ENCODE measurements around the gene CA9.

Gene CA9

DNA sequence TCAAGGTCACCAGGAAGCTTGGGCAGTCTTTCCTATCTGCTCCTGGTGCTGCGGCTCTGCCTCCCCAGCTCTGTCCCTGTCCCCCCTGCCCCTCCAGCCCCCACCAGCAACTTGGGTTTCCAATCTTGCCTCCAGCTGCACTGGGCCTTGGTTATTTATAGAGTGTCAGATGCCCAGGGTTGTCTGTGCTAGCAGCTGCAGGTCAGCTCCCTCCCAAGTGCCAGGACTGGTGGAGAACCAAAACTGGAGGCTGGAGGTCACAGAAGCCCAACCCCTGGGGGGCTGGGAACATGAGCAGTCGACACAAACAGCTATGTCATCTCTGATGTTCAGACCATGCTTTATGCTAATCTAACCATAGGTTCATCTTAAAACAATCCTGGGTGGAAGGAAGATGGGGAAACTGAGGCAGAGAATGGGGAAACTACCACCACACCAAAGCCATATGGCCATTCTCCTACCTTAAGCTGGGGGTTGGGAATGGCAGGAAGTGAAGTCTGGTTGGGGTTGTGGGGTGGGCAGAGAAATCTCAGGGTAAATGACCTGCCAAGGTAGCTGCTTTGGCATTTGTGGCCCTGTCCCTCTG is 14.3 kb downstream of the CA9 start:
- Histone ChIP-seq H3K27ac (ENCODE audit: low read depth, low read length) (no peak overlapping the region), H3K27me3 (ENCODE audit: insufficient read depth, low read length) (no peaks in the 10 kb centered on the region), H3K9ac (ENCODE audit: low read depth, low read length) (peak overlapping the region; percentile 85; the same call in 1 of the 2 replicates), H3K9me3 (ENCODE audit: insufficient read depth, low read depth, low read length) (no peaks in the 10 kb centered on the region), H3K36me3 (ENCODE audit: insufficient read depth, low read length) (peaks cover 49% of the 10 kb centered on the region), H3K4me3 (ENCODE audit: low read length) (peak overlapping the region; percentile 77), H3K4me1 (ENCODE audit: insufficient read depth, low read length) (peaks cover 9% of the 10 kb centered on the region)
- WGBS: 95% methylated on average over 2 of the region's 2 CpGs

DNA sequence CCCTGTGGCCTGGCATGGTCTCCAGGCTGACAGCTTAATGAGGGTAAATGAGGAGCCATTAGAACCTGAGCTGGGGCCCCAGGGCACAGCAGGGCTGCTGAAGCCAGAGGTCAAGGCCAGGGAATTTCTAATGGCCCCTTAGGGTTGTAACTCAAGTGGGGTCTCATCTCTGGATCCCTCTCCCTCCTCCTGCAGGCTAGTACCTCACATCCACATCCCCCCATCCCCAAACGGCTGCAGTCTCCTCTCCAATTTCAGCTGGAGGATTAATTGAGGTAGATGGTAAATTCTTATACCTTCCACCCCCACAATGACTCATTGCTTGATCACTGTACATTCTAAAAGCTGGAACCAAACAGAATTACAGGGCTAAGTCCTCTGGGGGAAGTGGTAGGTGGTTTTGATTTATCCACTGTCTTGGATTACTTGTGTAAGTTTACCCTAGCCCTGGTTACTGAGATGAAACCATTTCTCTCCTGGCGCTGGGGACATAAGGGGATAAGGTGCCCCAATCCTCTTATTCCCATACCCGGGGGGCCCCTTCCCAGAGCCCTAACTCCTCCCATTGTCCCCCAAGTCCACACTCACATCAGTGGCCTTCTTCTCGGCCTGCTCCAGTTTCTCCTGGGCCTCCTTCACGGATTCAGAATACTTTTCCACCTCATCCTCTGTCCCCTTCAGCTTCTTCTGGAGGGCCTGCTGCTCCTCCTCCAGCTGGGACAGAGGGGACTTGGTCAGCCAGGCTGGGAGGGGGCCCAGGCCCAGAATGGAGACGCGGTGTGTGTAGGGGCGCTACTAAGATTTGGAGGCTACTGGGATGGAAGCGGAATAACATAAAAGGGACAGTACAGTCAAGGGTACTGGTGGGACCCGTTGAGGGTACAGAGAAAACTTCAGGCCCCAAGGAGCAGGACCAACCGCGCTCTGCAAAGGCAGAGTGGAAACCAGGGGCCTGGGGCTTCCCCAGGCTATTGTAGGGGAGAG is 15.1 kb downstream of the CA9 start:
- Histone ChIP-seq H3K9ac (ENCODE audit: low read depth, low read length) (peak overlapping the region; percentile 85), H3K36me3 (ENCODE audit: insufficient read depth, low read length) (peaks cover 41% of the 10 kb centered on the region), H3K4me1 (ENCODE audit: insufficient read depth, low read length) (peaks cover 9% of the 10 kb centered on the region)

DNA sequence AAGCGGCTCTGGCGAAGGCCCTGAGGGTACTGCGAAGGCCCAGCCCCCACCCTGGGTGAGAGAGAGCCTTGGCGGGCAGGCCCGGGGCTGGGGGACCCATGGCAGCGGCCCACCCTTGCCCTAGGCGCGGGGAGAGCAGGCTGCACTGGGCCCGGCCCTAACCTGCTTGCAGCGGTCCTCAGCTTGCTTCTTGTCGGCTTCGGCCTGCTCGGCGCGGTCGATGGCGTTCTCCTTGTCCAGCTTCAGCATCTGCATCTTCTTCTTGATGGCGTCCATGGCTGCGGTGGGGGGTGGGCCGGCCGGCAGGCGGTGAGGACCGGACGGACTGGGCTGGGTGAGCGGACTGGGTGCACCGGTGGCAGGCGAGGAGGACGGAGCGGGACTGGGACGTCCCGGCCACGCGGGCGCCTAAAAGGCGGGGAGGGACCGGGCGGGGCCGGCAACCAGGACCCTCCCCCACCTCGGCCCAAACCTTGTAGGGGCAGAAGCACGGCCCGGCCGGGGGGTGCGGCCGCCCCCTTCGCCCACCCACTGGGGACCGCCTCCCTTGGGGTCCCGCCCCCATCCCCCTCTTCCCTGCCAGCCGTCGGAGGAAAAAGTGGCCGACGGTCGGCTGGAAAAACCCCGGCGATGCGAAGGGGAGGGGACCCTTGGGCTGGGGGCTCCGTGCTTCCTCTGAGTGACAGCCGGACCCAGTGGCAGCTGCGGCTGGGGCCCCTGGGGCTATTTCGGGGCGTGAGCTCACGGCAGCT is 16.0 kb downstream of the CA9 start, which contains the start of gene TPM2:
TSS of gene TPM2 (minus strand) at position 384 of the 752 bp plus-strand sequence. CDS start at position 276, 108 bp downstream.
- H3K27ac ChIP-seq (ENCODE audit: low read depth, low read length): peak within 1 kb of the TSS; percentile 85
- peak within 1 kb of the TSS; percentile 85 for H3K9ac ChIP-seq (ENCODE audit: low read depth, low read length)
- under 1% methylated on average over 61 of the region's 61 CpGs for WGBS
- peaks cover 33% of the 10 kb centered on the region for H3K36me3 ChIP-seq (ENCODE audit: insufficient read depth, low read length)
- no peaks in the 10 kb centered on the region for H3K9me3 ChIP-seq (ENCODE audit: insufficient read depth, low read depth, low read length)
- H3K27me3 ChIP-seq (ENCODE audit: insufficient read depth, low read length): no peaks in the 10 kb centered on the region
- H3K4me1 ChIP-seq (ENCODE audit: insufficient read depth, low read length): peaks cover 9% of the 10 kb centered on the region
- H3K4me3 ChIP-seq (ENCODE audit: low read length): peak within 1 kb of the TSS; percentile 77

More for the DNA sequence above, 15.1 kb downstream of the CA9 start:
- Histone ChIP-seq H3K27me3 (ENCODE audit: insufficient read depth, low read length) (no peaks in the 10 kb centered on the region), H3K27ac (ENCODE audit: low read depth, low read length) (peak overlapping the region; percentile 85), H3K9me3 (ENCODE audit: insufficient read depth, low read depth, low read length) (no peaks in the 10 kb centered on the region), H3K4me3 (ENCODE audit: low read length) (peak overlapping the region; percentile 77)
- WGBS: 13% methylated on average over 11 of the region's 12 CpGs

DNA sequence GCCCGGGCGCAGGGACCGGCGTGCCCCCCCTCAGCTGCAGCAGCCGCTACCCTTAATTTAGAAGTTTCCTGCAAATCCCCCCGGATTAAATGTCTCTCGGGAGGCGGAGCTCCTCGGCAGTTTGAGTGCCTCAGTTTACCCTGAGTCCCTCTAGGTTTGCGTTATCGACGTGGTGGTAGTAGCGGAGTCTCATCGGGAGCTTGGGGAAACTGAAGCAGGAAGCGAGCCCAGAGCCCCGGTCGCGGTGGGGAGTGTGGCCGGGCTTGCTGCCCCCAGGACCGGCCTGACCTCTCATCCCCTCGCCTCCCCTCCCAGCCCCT is 16.5 kb downstream of the CA9 start:
- no peaks in the 10 kb centered on the region for H3K9me3 ChIP-seq (ENCODE audit: insufficient read depth, low read depth, low read length)
- H3K9ac ChIP-seq (ENCODE audit: low read depth, low read length): peak overlapping the region; percentile 85
- WGBS: under 1% methylated on average over 21 of the region's 21 CpGs
- no peaks in the 10 kb centered on the region for H3K27me3 ChIP-seq (ENCODE audit: insufficient read depth, low read length)
- peaks cover 9% of the 10 kb centered on the region for H3K4me1 ChIP-seq (ENCODE audit: insufficient read depth, low read length)
- peak overlapping the region; percentile 85; the same call in 1 of the 2 replicates for H3K27ac ChIP-seq (ENCODE audit: low read depth, low read length)
- H3K4me3 ChIP-seq (ENCODE audit: low read length): peak overlapping the region; percentile 77
- H3K36me3 ChIP-seq (ENCODE audit: insufficient read depth, low read length): peaks cover 27% of the 10 kb centered on the region

DNA sequence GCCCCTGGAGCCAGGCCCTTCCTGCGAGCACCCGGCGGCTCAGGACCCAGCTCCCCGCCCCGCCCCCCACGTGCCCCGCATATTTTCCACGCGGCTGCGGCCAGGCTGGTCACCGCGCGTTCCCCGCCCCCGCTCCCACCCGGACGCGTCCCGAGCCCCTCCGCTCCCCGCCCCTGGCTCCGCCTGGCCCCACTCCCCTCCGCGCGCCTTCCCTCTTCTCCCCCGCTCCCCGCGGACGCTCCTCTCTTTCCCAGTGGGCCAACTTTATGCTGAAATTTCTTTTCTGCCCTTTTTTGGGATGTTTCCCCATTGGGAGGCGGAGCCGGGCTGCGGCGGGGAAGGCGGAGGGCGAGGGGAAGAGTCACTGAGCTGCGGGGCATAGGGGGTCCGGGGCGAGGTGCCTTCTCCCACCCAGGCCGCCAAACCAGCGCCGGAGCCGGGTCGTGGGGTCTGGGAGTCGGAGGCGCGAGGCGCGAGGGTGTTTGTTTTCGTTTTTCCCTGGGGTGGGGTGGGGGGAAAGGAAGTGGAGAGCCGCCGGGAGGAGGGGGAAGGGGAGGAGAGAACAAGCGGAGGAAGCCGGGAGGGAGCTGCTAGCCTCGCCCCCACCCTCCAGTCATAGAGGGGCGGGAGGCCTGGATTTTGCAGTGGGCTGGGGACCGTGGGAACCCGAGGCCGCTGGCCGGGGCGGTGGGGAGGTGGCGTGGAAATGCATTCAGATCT is 17.0 kb downstream of the CA9 start:
- Histone ChIP-seq H3K36me3 (ENCODE audit: insufficient read depth, low read length) (peaks cover 25% of the 10 kb centered on the region), H3K9me3 (ENCODE audit: insufficient read depth, low read depth, low read length) (no peaks in the 10 kb centered on the region), H3K4me3 (ENCODE audit: low read length) (peak overlapping the region; percentile 77), H3K27me3 (ENCODE audit: insufficient read depth, low read length) (no peaks in the 10 kb centered on the region), H3K9ac (ENCODE audit: low read depth, low read length) (peak overlapping the region; percentile 85), H3K4me1 (ENCODE audit: insufficient read depth, low read length) (peaks cover 9% of the 10 kb centered on the region), H3K27ac (ENCODE audit: low read depth, low read length) (peak overlapping the region; percentile 85)
- WGBS: under 1% methylated on average over 61 of the region's 61 CpGs

DNA sequence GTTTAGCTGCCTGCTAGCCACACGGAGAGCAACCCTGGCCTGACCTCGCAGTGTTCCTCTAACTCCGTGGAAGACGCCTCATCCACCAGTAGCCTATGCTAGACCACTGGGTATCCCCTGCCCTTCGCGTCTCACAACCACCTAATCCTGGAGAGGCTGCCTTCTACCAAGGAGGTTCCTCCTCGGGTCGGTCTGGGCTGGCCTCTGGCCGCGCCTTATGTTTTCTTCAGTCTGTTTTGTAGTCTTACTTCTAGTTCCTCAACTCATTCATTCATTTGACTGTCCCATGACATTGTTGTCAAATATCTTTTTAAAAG is 17.6 kb downstream of the CA9 start:
- Histone ChIP-seq H3K4me3 (ENCODE audit: low read length) (peak overlapping the region; percentile 77), H3K27ac (ENCODE audit: low read depth, low read length) (peak overlapping the region; percentile 85; the same call in 1 of the 2 replicates)

DNA sequence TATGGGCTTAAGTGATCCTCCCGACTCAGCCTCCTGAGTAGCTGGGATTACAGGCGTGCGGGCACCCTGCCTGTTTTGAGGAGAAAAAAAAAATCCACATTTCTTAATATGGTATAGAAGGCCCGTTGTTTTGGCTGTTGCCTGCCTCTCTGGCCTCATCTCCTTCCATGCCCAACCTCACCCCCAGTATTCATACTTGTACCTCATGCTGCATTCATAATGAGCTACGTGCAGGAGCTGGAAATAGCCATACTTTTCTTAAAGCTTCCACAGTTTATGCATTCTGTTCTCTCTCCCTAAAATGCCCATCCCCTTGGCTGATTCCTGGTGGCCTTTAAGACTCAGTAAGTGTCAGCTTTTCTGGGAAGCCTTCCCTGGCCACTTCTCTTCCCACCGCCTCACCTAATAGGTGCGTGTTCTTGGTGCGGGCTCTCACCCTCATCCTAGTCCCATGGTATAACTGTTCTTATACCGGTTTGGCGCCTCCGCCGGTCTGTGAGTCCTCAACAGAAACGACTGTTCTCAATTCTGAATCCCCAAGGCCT is 18.1 kb downstream of the CA9 start:
- WGBS: 68% methylated on average over 11 of the region's 13 CpGs
- Histone ChIP-seq H3K4me1 (ENCODE audit: insufficient read depth, low read length) (peaks cover 9% of the 10 kb centered on the region), H3K9me3 (ENCODE audit: insufficient read depth, low read depth, low read length) (no peaks in the 10 kb centered on the region), H3K27ac (ENCODE audit: low read depth, low read length) (no peak overlapping the region), H3K36me3 (ENCODE audit: insufficient read depth, low read length) (peaks cover 24% of the 10 kb centered on the region), H3K9ac (ENCODE audit: low read depth, low read length) (no peak overlapping the region), H3K27me3 (ENCODE audit: insufficient read depth, low read length) (no peaks in the 10 kb centered on the region), H3K4me3 (ENCODE audit: low read length) (peak overlapping the region; percentile 77; the same call in 1 of the 2 replicates)

More for the DNA sequence above, 17.6 kb downstream of the CA9 start:
- WGBS: 11% methylated on average over 10 of the region's 10 CpGs
- Histone ChIP-seq H3K9ac (ENCODE audit: low read depth, low read length) (peak overlapping the region; percentile 41), H3K4me1 (ENCODE audit: insufficient read depth, low read length) (peaks cover 9% of the 10 kb centered on the region), H3K9me3 (ENCODE audit: insufficient read depth, low read depth, low read length) (no peaks in the 10 kb centered on the region), H3K36me3 (ENCODE audit: insufficient read depth, low read length) (peaks cover 26% of the 10 kb centered on the region), H3K27me3 (ENCODE audit: insufficient read depth, low read length) (no peaks in the 10 kb centered on the region)

DNA sequence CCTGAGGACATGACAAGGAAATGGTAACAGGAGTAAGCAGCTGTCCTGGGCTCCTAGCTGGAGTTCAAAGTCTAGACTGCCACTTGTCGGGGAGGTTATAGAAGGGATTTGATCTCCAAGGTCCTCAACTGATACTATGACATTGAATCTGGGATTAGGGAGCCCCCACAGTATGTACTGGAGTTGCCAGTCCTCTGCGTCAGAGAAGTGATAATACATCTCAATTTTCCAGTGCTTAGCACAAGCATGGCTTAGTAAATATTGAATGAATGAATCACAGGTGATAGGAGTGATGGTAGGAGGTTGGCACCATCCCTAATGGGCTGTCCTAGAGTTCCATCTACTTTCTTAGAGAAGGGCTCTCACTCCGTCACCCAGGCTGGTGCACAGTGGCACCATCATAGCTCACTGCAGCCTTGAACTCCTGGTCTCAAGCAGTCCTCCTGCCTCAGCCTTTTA is 22.2 kb downstream of the CA9 start:
- no peak overlapping the region for H3K27ac ChIP-seq (ENCODE audit: low read depth, low read length)
- peaks cover 52% of the 10 kb centered on the region for H3K36me3 ChIP-seq (ENCODE audit: insufficient read depth, low read length)
- no peak overlapping the region for H3K9ac ChIP-seq (ENCODE audit: low read depth, low read length)
- H3K9me3 ChIP-seq (ENCODE audit: insufficient read depth, low read depth, low read length): no peaks in the 10 kb centered on the region
- no peaks in the 10 kb centered on the region for H3K4me1 ChIP-seq (ENCODE audit: insufficient read depth, low read length)
- no peaks in the 10 kb centered on the region for H3K27me3 ChIP-seq (ENCODE audit: insufficient read depth, low read length)
- no peak overlapping the region for H3K4me3 ChIP-seq (ENCODE audit: low read length)
- WGBS: 97% methylated on average over 3 of the region's 3 CpGs

DNA sequence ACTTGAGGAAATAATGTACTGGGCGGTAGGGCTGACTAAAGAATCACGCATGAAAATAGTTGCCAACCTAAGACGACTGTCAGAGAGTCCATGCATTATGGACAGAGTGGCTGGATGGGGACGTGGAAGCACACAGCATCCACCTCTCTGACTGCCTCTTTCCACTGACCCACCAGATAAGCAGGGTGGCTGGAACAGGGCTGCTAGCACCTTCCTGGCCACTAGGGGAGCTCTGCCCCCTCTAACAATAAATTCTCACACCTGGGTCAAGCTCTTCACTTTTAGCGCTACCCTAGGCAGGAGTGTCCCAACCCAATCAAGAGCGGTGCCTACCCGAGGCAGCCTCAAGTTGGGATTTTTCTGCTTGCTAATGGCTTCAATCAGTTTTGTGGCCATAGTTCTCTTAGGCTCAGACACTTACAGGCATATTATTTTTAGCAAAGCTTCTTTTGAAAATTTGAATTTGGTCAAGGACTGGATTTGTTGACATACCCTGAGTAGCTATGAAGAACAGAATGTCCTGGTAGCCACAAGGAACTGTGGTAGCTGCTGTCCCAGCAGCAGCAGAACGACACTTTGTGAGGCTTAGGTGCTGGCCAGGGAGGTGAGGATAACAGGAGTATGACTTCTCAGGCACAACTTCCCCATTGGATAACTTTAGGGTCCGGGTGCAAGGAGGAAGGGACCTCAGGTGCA is 22.9 kb downstream of the CA9 start:
- Histone ChIP-seq H3K4me3 (ENCODE audit: low read length) (no peak overlapping the region), H3K36me3 (ENCODE audit: insufficient read depth, low read length) (peaks cover 59% of the 10 kb centered on the region), H3K9ac (ENCODE audit: low read depth, low read length) (no peak overlapping the region), H3K27ac (ENCODE audit: low read depth, low read length) (no peak overlapping the region), H3K4me1 (ENCODE audit: insufficient read depth, low read length) (no peaks in the 10 kb centered on the region), H3K9me3 (ENCODE audit: insufficient read depth, low read depth, low read length) (no peaks in the 10 kb centered on the region), H3K27me3 (ENCODE audit: insufficient read depth, low read length) (no peaks in the 10 kb centered on the region)
- whole genome bisulfite sequencing: 60% methylated on average over 9 of the region's 9 CpGs

DNA sequence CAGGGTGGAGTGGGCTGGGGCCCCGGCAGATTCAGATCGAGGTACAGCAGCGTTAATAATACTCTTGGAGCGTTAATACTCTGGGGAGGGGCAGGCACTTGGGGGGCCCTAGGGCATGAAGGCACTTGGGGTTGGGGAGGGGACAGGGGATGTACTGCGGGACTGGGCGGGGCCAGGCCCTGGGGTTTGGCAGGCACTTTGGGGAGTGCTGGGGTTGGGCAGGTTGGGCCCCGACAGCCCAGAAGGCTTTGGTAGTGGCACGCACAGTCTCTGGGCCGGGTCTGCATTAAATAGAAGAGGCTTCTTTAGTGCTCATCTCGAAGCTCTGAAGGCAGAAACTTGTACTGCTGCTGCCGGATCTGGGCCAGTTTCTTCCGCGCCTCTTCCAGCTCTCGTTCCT is 23.8 kb downstream of the CA9 start:
- Histone ChIP-seq H3K27me3 (ENCODE audit: insufficient read depth, low read length) (no peaks in the 10 kb centered on the region), H3K9me3 (ENCODE audit: insufficient read depth, low read depth, low read length) (no peaks in the 10 kb centered on the region), H3K27ac (ENCODE audit: low read depth, low read length) (no peak overlapping the region), H3K36me3 (ENCODE audit: insufficient read depth, low read length) (peaks cover 66% of the 10 kb centered on the region), H3K4me3 (ENCODE audit: low read length) (no peak overlapping the region), H3K9ac (ENCODE audit: low read depth, low read length) (no peak overlapping the region), H3K4me1 (ENCODE audit: insufficient read depth, low read length) (no peaks in the 10 kb centered on the region)
- 94% methylated on average over 14 of the region's 14 CpGs for WGBS
